ENCODE data around the gene GAS2L3. TPM values are rescaled to one million over a fixed set of nuclear protein-coding genes. Genes with fewer than 3 reads are reported as not detected.

GAS2L3 gene
- polyA plus RNA-seq, 3 donors, result 0.53 to 1.6 (median 1.1) TPM

- peaks cover 14% of the 10 kb centered on the region for H3K4me1 Mint-ChIP-seq
- Histone ChIP-seq H3K9ac (ENCODE audit: insufficient read depth, low read length, poor library complexity, severe bottlenecking) (no peak overlapping the region), H3K4me1 (ENCODE audit: control insufficient read depth in 1 of 2, insufficient read depth in 2 of 2, low read length in 2 of 2) (peaks cover 10 to 17% of the 10 kb centered on the region in 2 donors), H3K79me2 (ENCODE audit: insufficient read depth, low read length) (peaks cover 94% of the 10 kb centered on the region), H3K9me3 (replicated peaks in 1 of 2; ENCODE audit: control insufficient read depth in 1 of 2, insufficient read depth in 1 of 2, low read length in 2 of 2) (peaks cover 17 to 19% of the 10 kb centered on the region in 2 donors), H3K27ac (ENCODE audit: low read depth in 1 of 2, low read length in 2 of 2) (no peak overlapping the region), H3K4me2 (replicated peaks; ENCODE audit: extremely low read depth, low read length, poor library complexity, severe bottlenecking) (no peak overlapping the region), H3K4me3 (replicated peaks in 1 of 3; ENCODE audit: low read depth in 2 of 3, low read length in 3 of 3) (no peak overlapping the region), H4K20me1 (ENCODE audit: insufficient read depth, low read length) (no peaks in the 10 kb centered on the region), H3K36me3 (replicated peaks in 1 of 2; ENCODE audit: control insufficient read depth in 1 of 2, insufficient read depth in 2 of 2, low read length in 2 of 2) (no peaks in the 10 kb centered on the region), H2AFZ (ENCODE audit: insufficient read depth, low read depth, low read length, poor library complexity, severe bottlenecking) (no peak overlapping the region), H3K27me3 (ENCODE audit: control insufficient read depth in 2 of 2, insufficient read depth in 2 of 2, low read length in 2 of 2) (no peaks in the 10 kb centered on the region)
- no peak overlapping the region for H3K4me3 Mint-ChIP-seq
- DNase-seq, result no peak
- 100% methylated on average over 2 of the region's 5 CpGs for WGBS (ENCODE audit: insufficient coverage)
- H3K9me3 Mint-ChIP-seq, result peaks cover 9 to 24% (median 19%) of the 10 kb centered on the region in 7 donors
- no peaks in the 10 kb centered on the region for H3K27me3 Mint-ChIP-seq (ENCODE audit: low read depth in 3 of 3)
- peak overlapping the region in 2 of 7 donors; percentile 15 to 77 for H3K27ac Mint-ChIP-seq
- no peak for TF ChIP-seq CTCF (IDR thresholded peaks at IDR 0.05)
- H3K36me3 Mint-ChIP-seq, result peaks cover 16 to 19% of the 10 kb centered on the region in 2 donors
- intact Hi-C loops (cut with micrococcal nuclease), result loop anchor here in 1 of 2 donors (10.0 kb wide), 1 partner anchor 314 kb away; the partner anchor contains the start of genes DEPDC4 and SCYL2
Observed at GRCh38 chr12:100578923-100579322, 5.4 kb downstream of the GAS2L3 start.

GRCh38 chr12:100579844-100580243, 6.4 kb downstream of the GAS2L3 start:
- Histone ChIP-seq H4K20me1 (ENCODE audit: insufficient read depth, low read length) (no peaks in the 10 kb centered on the region), H3K27ac (ENCODE audit: low read depth in 1 of 2, low read length in 2 of 2) (no peak overlapping the region), H3K79me2 (ENCODE audit: insufficient read depth, low read length) (peaks cover 93% of the 10 kb centered on the region), H3K4me3 (replicated peaks in 1 of 3; ENCODE audit: low read depth in 2 of 3, low read length in 3 of 3) (no peak overlapping the region), H3K27me3 (ENCODE audit: control insufficient read depth in 2 of 2, insufficient read depth in 2 of 2, low read length in 2 of 2) (no peaks in the 10 kb centered on the region), H3K4me1 (ENCODE audit: control insufficient read depth in 1 of 2, insufficient read depth in 2 of 2, low read length in 2 of 2) (peaks cover under 1 to 8% of the 10 kb centered on the region in 2 donors), H2AFZ (ENCODE audit: insufficient read depth, low read depth, low read length, poor library complexity, severe bottlenecking) (no peak overlapping the region), H3K36me3 (replicated peaks in 1 of 2; ENCODE audit: control insufficient read depth in 1 of 2, insufficient read depth in 2 of 2, low read length in 2 of 2) (no peaks in the 10 kb centered on the region), H3K9me3 (replicated peaks in 1 of 2; ENCODE audit: control insufficient read depth in 1 of 2, insufficient read depth in 1 of 2, low read length in 2 of 2) (peaks cover 21 to 27% of the 10 kb centered on the region in 2 donors), H3K4me2 (replicated peaks; ENCODE audit: extremely low read depth, low read length, poor library complexity, severe bottlenecking) (no peak overlapping the region), H3K9ac (ENCODE audit: insufficient read depth, low read length, poor library complexity, severe bottlenecking) (no peak overlapping the region)
- peaks cover 6% of the 10 kb centered on the region for H3K4me1 Mint-ChIP-seq
- H3K27me3 Mint-ChIP-seq (ENCODE audit: low read depth in 3 of 3), result no peaks in the 10 kb centered on the region
- intact Hi-C loops (cut with micrococcal nuclease), result loop anchor here in 1 of 2 donors (10.0 kb wide), 1 partner anchor 315 kb away; the partner anchor contains the start of genes DEPDC4 and SCYL2
- no CpG with 5 or more reads among the region's 2 CpGs for WGBS (ENCODE audit: insufficient coverage)
- no peak overlapping the region for H3K4me3 Mint-ChIP-seq
- H3K36me3 Mint-ChIP-seq, result peaks cover 19 to 21% of the 10 kb centered on the region in 2 donors
- TF ChIP-seq CTCF (IDR thresholded peaks at IDR 0.05), result no peak
- peak in 2 of 3 donors; percentile 37 to 41 for DNase-seq
- peaks cover 9 to 31% (median 26%) of the 10 kb centered on the region in 7 donors for H3K9me3 Mint-ChIP-seq
- peak overlapping the region in 2 of 7 donors; percentile 17 to 37 for H3K27ac Mint-ChIP-seq
